Mucosa of descending colon (tissue), 3 donors: Measurements from ENCODE around the gene SULT4A1. TPM values are rescaled to one million over a fixed set of nuclear protein-coding genes. Genes with fewer than 3 reads are reported as not detected.
"Not testable (repeated sequence)": the region's sequence is repeated elsewhere in the genome, so short reads cannot be mapped to it uniquely, and the experiment has no call there.

Source experiments
- ATAC-seq: fragments of 200-7000 bp; cut with Tn5 transposase; one replicate; pipeline ENCODE4 v1.9.1; 2020; ENCODE audit warnings: mild to moderate bottlenecking, moderate library complexity
- DNase-seq, 3 donors: peaks; one replicate each; pipeline ENCODE4 v3.0.0-alpha.2; 2020
- H3K36me3 ChIP-seq: fragments of 200-600 bp; one replicate; pipeline ENCODE4 v1.8.0; 2021; ENCODE audit warnings: low read depth, mild to moderate bottlenecking
- H3K4me1 ChIP-seq: fragments of 200-600 bp; one replicate; pipeline ENCODE4 v1.8.0; 2021; ENCODE audit warnings: low read depth, mild to moderate bottlenecking
- H3K4me3 ChIP-seq: fragments of 200-600 bp; one replicate; pipeline ENCODE4 v1.8.0; 2021; ENCODE audit warnings: mild to moderate bottlenecking
- H3K9me3 ChIP-seq: fragments of 200-600 bp; one replicate; pipeline ENCODE4 v1.8.0; 2021; ENCODE audit warnings: mild to moderate bottlenecking
- CTCF ChIP-seq: fragments of 200-600 bp; IDR thresholded peaks from one replicate; pipeline ENCODE4 v1.8.0; 2022; ENCODE audit warnings: antibody characterized with exemption, mild to moderate bottlenecking
- intact Hi-C, 2 donors: fragments of 100-400 bp; cut with DNase I in 1 of 2; cut with micrococcal nuclease in 1 of 2; formaldehyde crosslinking; loops; one replicate each; pipeline versions ENCODE4 v1.11.0 to v1.11.1; 2022; cut with DNase I, micrococcal nuclease
- long read RNA-seq, 2 donors: library from polyadenylated mRNA; unstranded; transcript quantifications; one replicate each; pipeline ENCODE4 v2.0.0, GENCODE V29; 2019 to 2021
- total RNA-seq, 3 donors: library from RNA; stranded (reverse); fragmentation: NEBNext Ultra II Directional in 2 of 3; extraction: Animal tissue kit (Norgen Biotek cat#: 25700) in 2 of 3; gene quantifications; one replicate each; pipeline versions ENCODE4 v1.2.1 to v1.2.4, GENCODE V29; 2021 to 2023
- donor health status: DM: no; HTN: no; CAD: no; lungs with moderate emphysema.
- donor health status: DM: no; HTN: no; CAD: no.
- donor health status: DM: no; HTN: yes; CAD: no.

The SULT4A1 gene
- total RNA-seq: 1 to 10 TPM in 1 of 3 donors, under 1 TPM in 1, not detected in 1; 0.34 to 4.1 TPM
- long read RNA-seq, donor 1, transcript SULT4A1-201 (7 exons, 2,468 nt): major isoform, 9 of 11 reads
- long read RNA-seq, donor 1, partial matches to known transcripts: 1 of 11 reads
- long read RNA-seq, donor 1, other reads (novel, unspliced or antisense): 1 of 11 reads
- long read RNA-seq, donor 2: 0 reads

DNA sequence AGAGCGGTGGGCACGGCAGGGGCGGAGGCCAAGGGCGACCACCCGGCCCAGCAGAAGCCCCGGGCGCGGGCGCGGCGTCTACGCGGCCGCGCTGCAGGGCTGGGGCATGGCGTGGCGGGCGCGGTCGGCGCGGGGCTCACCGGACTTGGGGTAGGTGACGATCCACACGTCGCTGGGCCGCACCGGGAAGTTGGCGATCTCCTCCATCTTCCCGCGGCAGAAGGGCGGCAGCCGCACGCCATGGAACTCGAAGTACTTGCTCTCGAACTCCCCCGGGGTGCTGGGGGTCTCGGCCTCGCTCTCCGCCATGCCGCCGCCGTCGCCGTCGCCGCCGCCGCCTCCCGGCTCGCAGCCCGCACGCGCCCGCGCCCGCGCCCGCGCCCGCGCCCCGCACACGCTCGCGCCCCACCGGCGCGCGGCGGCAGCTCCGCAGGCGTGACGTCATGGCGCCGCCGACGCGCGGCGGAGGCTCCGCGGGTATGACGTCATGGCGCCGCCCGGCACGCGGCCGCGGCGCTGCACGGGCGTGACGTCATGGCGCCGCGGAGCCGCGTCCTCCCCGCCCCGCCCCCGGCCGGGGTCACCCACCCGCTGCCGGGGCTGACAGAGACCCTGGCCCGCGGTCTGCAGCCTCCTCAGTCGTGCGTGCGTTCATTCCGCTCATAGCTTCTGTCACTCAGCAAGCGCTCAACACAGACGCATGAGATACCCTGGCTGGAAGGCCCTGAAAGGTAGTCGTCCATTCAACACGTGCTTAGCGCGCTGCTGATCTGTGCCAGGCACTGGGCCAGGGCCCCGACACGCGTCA is at the start of gene SULT4A1:
TSS of gene SULT4A1 (minus strand) at position 440 of the 808 bp plus-strand sequence. CDS start at position 309, 131 bp downstream.
- no peaks in the 10 kb centered on the region for H3K9me3 ChIP-seq
- H3K4me1 ChIP-seq: no peaks in the 10 kb centered on the region
- H3K36me3 ChIP-seq: no peaks in the 10 kb centered on the region
- no peak for ATAC-seq
- intact Hi-C loops: no loop called here
- no peak within 1 kb of the TSS for H3K4me3 ChIP-seq
- peak in 1 of 3 donors; percentile 34 for DNase-seq
- no peak for TF ChIP-seq CTCF

DNA sequence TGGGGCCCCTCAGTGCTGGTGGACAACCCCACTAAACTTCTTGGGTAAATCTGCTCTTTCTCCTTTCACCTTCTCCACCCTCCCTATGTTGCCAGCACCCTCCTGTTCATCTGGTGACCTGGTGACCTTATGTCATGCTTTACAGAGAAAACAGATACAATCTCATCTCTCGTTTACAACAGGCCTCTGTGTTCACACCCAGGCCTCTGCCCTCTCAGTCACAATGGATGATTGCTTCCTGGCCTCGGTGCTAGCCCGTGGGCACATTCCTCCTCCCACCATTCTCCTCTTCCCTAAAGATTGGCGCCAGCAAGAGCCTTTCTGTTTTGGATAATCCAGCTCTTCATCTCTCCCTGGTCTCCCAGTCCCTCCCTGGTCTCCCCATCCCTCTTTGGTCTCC is 49.0 kb upstream of the SULT4A1 start:
- intact Hi-C loops: no loop called here
- TF ChIP-seq CTCF: no peak
- ATAC-seq (no peak), DNase-seq (no peak)
- Histone ChIP-seq H3K9me3 (no peaks in the 10 kb centered on the region), H3K4me3 (no peak overlapping the region), H3K36me3 (no peaks in the 10 kb centered on the region), H3K4me1 (no peaks in the 10 kb centered on the region)

DNA sequence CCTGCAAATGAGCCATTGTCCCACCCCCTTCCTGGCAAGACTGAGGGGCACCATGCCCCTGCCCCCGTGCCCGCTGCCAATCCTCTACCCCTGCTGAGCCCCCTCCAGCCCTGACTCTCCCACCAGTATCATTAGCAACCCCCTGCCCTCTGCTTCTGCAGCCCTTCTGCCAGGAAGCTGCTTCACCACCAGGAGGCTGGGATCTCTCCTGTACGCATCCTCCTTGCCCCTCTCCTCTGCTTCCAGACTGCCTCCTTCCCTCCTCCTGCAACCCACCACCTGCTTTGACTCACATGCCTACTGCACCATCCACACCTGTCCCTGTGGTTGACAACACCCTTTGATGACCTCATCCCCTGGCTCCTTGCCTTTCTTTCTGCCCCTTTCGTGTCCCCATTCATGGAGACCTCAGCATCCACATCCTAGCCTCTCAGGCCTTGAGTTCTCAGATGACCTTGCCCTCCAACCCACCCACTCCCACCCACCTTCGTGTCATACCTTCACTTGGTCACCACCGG is 47.9 kb upstream of the SULT4A1 start:
- no peak for TF ChIP-seq CTCF
- H3K4me3 ChIP-seq: no peak overlapping the region

DNA sequence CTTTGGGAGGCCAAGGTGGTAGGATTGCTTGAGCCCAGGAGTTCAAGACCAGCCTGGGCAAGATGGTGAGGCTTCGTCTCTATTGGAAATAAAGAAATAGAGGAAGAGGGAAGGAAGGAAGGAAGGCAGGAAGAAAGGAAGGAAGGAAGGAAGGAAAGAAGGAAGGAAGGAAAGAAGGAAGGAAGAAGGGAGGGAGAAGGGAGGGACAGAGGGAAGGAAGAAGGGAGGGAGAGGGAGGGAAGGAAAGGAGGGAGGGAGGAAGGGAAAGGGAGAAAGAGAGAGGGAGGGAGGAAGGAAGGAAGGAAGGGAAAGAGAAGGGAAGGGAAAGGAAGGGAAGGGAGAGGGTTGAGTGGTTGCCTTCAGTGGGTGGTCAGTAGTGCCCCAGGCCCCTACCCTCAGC is 47.4 kb upstream of the SULT4A1 start:
- H3K9me3 ChIP-seq: no peaks in the 10 kb centered on the region
- intact Hi-C loops: no loop called here
- no peak overlapping the region for H3K4me3 ChIP-seq
- DNase-seq (no peak), ATAC-seq (no peak)
- H3K4me1 ChIP-seq: no peaks in the 10 kb centered on the region
- no peak for TF ChIP-seq CTCF
- H3K36me3 ChIP-seq: no peaks in the 10 kb centered on the region

More for the DNA sequence above, 47.9 kb upstream of the SULT4A1 start:
- no peak for ATAC-seq
- no peaks in the 10 kb centered on the region for H3K36me3 ChIP-seq
- no peak for DNase-seq
- no peaks in the 10 kb centered on the region for H3K9me3 ChIP-seq
- intact Hi-C loops: no loop called here
- no peaks in the 10 kb centered on the region for H3K4me1 ChIP-seq

- TF ChIP-seq CTCF: no peak
- DNase-seq (no peak), ATAC-seq (no peak)
- intact Hi-C loops: no loop called here
- Histone ChIP-seq H3K4me1 (no peaks in the 10 kb centered on the region), H3K36me3 (no peaks in the 10 kb centered on the region), H3K4me3 (no peak overlapping the region), H3K9me3 (no peaks in the 10 kb centered on the region)
These were observed 43.4 kb upstream of the SULT4A1 start for GRCh38 chr22:43905681-43906080.

GRCh38 chr22:43904412-43904811 is 42.1 kb upstream of the SULT4A1 start:
- H3K36me3 ChIP-seq, ATAC-seq, H3K4me1 ChIP-seq, H3K9me3 ChIP-seq, intact Hi-C loops, H3K4me3 ChIP-seq: not testable (repeated sequence)
- peak in 2 of 3 donors; percentile 56 to 71 for DNase-seq

GRCh38 chr22:43903033-43903432 is 40.7 kb upstream of the SULT4A1 start:
- H3K4me1 ChIP-seq, DNase-seq, H3K36me3 ChIP-seq, H3K9me3 ChIP-seq, ATAC-seq, H3K4me3 ChIP-seq, intact Hi-C loops: not testable (repeated sequence)
